Mononuclear cell (primary cell): ENCODE data around the gene DMRTC2. TPM values are rescaled to one million over a fixed set of nuclear protein-coding genes. Genes with fewer than 3 reads are reported as not detected.

Experiments
- total RNA-seq: library from RNA; depleted of rRNA; stranded (reverse); fragments of >200 nt; gene quantifications from one replicate; pipeline ENCODE4 v1.2.3, GENCODE V29; 2012

The DMRTC2 gene
- total RNA-seq, 1 donor, result not detected

Other genes with a start within 250 kb of the DMRTC2 start
- gene CEACAM4, start 218.0 kb upstream of the DMRTC2 start, total RNA-seq, result 3.9 TPM
- gene CEACAM7, start 156.8 kb upstream of the DMRTC2 start, total RNA-seq, result not detected
- not detected for gene CEACAM5, start 136.4 kb upstream of the DMRTC2 start, total RNA-seq
- 0.10 TPM for gene CEACAM6, start 89.5 kb upstream of the DMRTC2 start, total RNA-seq
- 0.52 TPM for gene CEACAM3, start 48.5 kb upstream of the DMRTC2 start, total RNA-seq
- gene LYPD4, start 359 bp upstream of the DMRTC2 start, total RNA-seq, result not detected
- 1,086 TPM for gene RPS19, start 15.2 kb downstream of the DMRTC2 start, total RNA-seq
- gene CD79A, start 32.2 kb downstream of the DMRTC2 start, total RNA-seq, result 47.3 TPM
- gene ARHGEF1, start 38.1 kb downstream of the DMRTC2 start, total RNA-seq, result 200 TPM
- gene ERFL, start 83.4 kb downstream of the DMRTC2 start, total RNA-seq, result 0.21 TPM
- 44.6 TPM for gene RABAC1, start 114.3 kb downstream of the DMRTC2 start, total RNA-seq
- 1.7 TPM for gene ATP1A3, start 149.2 kb downstream of the DMRTC2 start, total RNA-seq
- 0.21 TPM for gene GRIK5, start 225.2 kb downstream of the DMRTC2 start, total RNA-seq
- 21.5 TPM for gene ZNF574, start 231.1 kb downstream of the DMRTC2 start, total RNA-seq